ENCODE data around the gene SERTAD2.

DNA sequence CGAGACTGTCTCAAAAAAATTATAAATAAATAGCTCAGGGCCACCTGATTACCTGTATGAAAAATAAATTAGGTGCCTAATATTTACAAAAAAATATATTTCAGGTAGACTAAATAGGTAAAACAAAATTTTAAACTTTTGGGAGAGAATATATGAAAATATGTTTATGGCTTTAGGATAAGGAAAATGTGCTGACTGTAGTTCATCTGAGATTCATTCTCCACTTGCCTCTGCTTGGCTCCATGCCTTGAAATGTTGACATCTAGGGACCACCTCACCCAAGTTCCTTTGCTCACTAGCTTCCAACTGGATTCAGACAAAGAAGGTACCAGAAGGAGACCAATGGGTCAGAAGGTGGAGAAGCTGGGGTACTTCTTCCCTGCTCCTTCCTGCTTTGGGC is 9.7 kb upstream of the SERTAD2 start:
- TF ChIP-seq, protein P1, sequence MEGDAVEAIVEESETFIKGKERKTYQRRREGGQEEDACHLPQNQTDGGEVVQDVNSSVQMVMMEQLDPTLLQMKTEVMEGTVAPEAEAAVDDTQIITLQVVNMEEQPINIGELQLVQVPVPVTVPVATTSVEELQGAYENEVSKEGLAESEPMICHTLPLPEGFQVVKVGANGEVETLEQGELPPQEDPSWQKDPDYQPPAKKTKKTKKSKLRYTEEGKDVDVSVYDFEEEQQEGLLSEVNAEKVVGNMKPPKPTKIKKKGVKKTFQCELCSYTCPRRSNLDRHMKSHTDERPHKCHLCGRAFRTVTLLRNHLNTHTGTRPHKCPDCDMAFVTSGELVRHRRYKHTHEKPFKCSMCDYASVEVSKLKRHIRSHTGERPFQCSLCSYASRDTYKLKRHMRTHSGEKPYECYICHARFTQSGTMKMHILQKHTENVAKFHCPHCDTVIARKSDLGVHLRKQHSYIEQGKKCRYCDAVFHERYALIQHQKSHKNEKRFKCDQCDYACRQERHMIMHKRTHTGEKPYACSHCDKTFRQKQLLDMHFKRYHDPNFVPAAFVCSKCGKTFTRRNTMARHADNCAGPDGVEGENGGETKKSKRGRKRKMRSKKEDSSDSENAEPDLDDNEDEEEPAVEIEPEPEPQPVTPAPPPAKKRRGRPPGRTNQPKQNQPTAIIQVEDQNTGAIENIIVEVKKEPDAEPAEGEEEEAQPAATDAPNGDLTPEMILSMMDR (IDR thresholded peaks at IDR 0.05): no peak
- no peak for TF ChIP-seq POLR2A (IDR thresholded peaks at IDR 0.05)
